CD4-positive, CD25-positive, alpha-beta regulatory T cell (primary cell): ENCODE measurements around the gene FBH1. TPM values are rescaled to one million over a fixed set of nuclear protein-coding genes. Genes with fewer than 3 reads are reported as not detected.
"Not testable (repeated sequence)": the region's sequence is repeated elsewhere in the genome, so short reads cannot be mapped to it uniquely, and the experiment has no call there.

Source experiments
- ATAC-seq, 2 donors: fragments of 150-1000 bp; cut with Tn5 transposase; one replicate each; pipeline ENCODE4 v1.10.0; 2021; ENCODE audit warnings: low read depth in 2 of 2, moderate number of reproducible peaks in 2 of 2, moderate library complexity in 1 of 2
- DNase-seq, 3 donors: peaks; one replicate each; pipeline versions ENCODE4 v3.0.0 to v3.0.0-alpha.2; 2012 to 2022; ENCODE audit warnings: mixed read lengths in 1 of 3
- H3K27ac ChIP-seq: one replicate; pipeline ENCODE4 v1.7.0; 2013; ENCODE audit warnings: mild to moderate bottlenecking, low read length; ENCODE audit not compliant: insufficient read depth, poor library complexity, severe bottlenecking
- H3K27me3 ChIP-seq: one replicate; pipeline ENCODE4 v1.7.0; 2013; ENCODE audit warnings: low read length; ENCODE audit not compliant: control insufficient read depth, insufficient read depth
- H3K36me3 ChIP-seq: one replicate; pipeline ENCODE4 v1.7.0; 2013; ENCODE audit warnings: mild to moderate bottlenecking, low read length, moderate library complexity; ENCODE audit not compliant: control insufficient read depth, insufficient read depth
- H3K4me1 ChIP-seq: 2 replicates; pipeline ENCODE4 v1.7.0; 2013; ENCODE audit warnings: mild to moderate bottlenecking, low read length; ENCODE audit not compliant: insufficient read depth, control insufficient read depth, poor library complexity, severe bottlenecking
- H3K4me3 ChIP-seq: one replicate; pipeline ENCODE4 v1.7.0; 2013; ENCODE audit warnings: low read depth, mild to moderate bottlenecking, low read length, moderate library complexity
- H3K9me3 ChIP-seq, 2 experiments: 1 replicate in 1 of 2; 2 replicates in 1 of 2; pipeline ENCODE4 v1.7.0; 2013; ENCODE audit warnings: low read length in 2 of 2, mild to moderate bottlenecking in 1 of 2, moderate library complexity in 1 of 2; ENCODE audit not compliant: control insufficient read depth in 2 of 2
- H3K27ac Mint-ChIP-seq, 3 donors: one replicate each; pipeline ENCODE4 v1.8.0; 2020 to 2022; ENCODE audit warnings: mild to moderate bottlenecking in 3 of 3, mixed read lengths in 3 of 3, moderate library complexity in 2 of 3
- H3K27me3 Mint-ChIP-seq: one replicate; pipeline ENCODE4 v1.8.0; 2022; ENCODE audit warnings: mild to moderate bottlenecking, mixed read lengths
- H3K36me3 Mint-ChIP-seq: one replicate; pipeline ENCODE4 v1.8.0; 2020; ENCODE audit warnings: mixed read lengths
- H3K4me1 Mint-ChIP-seq, 4 donors: one replicate each; pipeline ENCODE4 v1.8.0; 2020 to 2022; ENCODE audit warnings: mixed read lengths in 4 of 4, mild to moderate bottlenecking in 1 of 4
- H3K4me3 Mint-ChIP-seq, 4 donors: one replicate each; pipeline ENCODE4 v1.8.0; 2020 to 2022; ENCODE audit warnings: mild to moderate bottlenecking in 4 of 4, mixed read lengths in 4 of 4, moderate library complexity in 3 of 4
- H3K9me3 Mint-ChIP-seq, 7 donors: one replicate each; pipeline ENCODE4 v1.8.0; 2020 to 2022; ENCODE audit warnings: mixed read lengths in 7 of 7, mild to moderate bottlenecking in 3 of 7, moderate library complexity in 2 of 7
- polyA plus RNA-seq, 4 donors: library from polyadenylated mRNA; unstranded; fragments of 300-500 nt; fragmentation: Illumina TruSeq; gene quantifications; one replicate each; pipeline ENCODE4 v1.2.3, GENCODE V29; 2021
- total RNA-seq: library from RNA; stranded (reverse); gene quantifications from one replicate; pipeline ENCODE4 v1.2.3, GENCODE V29; 2022

Gene FBH1
- total and polyA plus RNA-seq, 5 donors from 2014 or later: 85.3 to 108 (median 102) TPM

- no peaks in the 10 kb centered on the region for H3K4me1 ChIP-seq
- peaks cover 7% of the 10 kb centered on the region for H3K27me3 Mint-ChIP-seq
Measured at GRCh38 chr10:5942001-5942400, 52.0 kb downstream of the FBH1 start.

DNA sequence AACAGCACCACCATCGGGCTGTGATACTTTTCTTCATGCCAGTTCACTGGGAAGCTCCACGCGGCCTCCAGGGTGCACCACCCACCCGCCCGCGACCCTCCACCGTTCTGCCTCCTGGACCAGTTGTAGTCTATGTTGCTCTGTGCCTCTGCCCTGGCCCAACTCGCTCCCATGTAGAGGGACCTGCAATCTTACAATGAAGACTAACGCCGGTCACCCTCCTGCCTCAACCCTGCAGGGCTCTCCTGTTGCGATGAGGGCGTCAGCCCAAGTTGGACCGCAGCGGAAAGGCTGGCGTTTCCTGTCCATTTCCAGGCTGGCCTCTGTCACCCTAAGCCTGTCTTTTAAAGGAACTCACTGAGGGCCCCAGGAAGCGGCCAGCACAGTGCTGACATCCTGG lies 52.4 kb downstream of the FBH1 start:
- no peak for DNase-seq
- H3K27ac ChIP-seq: no peak overlapping the region
- no peak for ATAC-seq
- H3K9me3 Mint-ChIP-seq: no peaks in the 10 kb centered on the region
- no peak overlapping the region for H3K4me3 ChIP-seq
- H3K9me3 ChIP-seq: no peaks in the 10 kb centered on the region
- peaks cover 10% of the 10 kb centered on the region for H3K36me3 ChIP-seq
- H3K4me1 Mint-ChIP-seq: peaks cover 0 to 6% (median 0%) of the 10 kb centered on the region in 4 donors
- no peak overlapping the region for H3K27ac Mint-ChIP-seq
- H3K27me3 Mint-ChIP-seq: peaks cover 7% of the 10 kb centered on the region
- H3K36me3 Mint-ChIP-seq: peaks cover 12% of the 10 kb centered on the region
- no peak overlapping the region for H3K4me3 Mint-ChIP-seq
- no peaks in the 10 kb centered on the region for H3K27me3 ChIP-seq
- H3K4me1 ChIP-seq: no peaks in the 10 kb centered on the region

More at GRCh38 chr10:5942001-5942400, 52.0 kb downstream of the FBH1 start:
- Histone ChIP-seq H3K9me3 (no peaks in the 10 kb centered on the region), H3K27me3 (no peaks in the 10 kb centered on the region), H3K4me3 (no peak overlapping the region), H3K27ac (no peak overlapping the region), H3K36me3 (peaks cover 14% of the 10 kb centered on the region)
- no peak overlapping the region for H3K4me3 Mint-ChIP-seq
- peaks cover 0 to 6% (median 0%) of the 10 kb centered on the region in 4 donors for H3K4me1 Mint-ChIP-seq
- no peak for DNase-seq
- no peak overlapping the region for H3K27ac Mint-ChIP-seq
- ATAC-seq: no peak
- H3K36me3 Mint-ChIP-seq: peaks cover 12% of the 10 kb centered on the region
- no peaks in the 10 kb centered on the region for H3K9me3 Mint-ChIP-seq

DNA sequence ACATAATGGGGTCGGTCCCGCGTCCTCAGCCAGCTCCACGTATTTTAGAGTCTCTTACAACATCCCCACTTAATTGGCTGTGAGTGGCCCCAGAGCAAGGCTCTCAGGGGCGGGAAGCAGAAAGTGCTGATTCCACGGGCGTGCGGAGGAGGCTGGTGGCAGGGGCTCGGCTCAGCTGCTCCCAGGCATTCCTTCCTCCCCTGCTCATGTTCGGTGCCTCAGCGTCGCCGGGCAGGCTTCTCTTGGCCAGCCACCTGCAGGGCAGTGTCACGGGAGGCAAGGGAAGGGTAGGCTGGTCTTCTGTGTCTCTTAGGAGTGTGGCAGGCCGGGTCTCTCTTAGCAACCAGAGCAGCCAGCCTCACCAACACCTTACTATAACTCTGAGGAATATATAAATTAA lies 53.5 kb downstream of the FBH1 start:
- ATAC-seq (no peak), DNase-seq (no peak)
- Histone ChIP-seq H3K4me1 (no peaks in the 10 kb centered on the region), H3K27me3 (no peaks in the 10 kb centered on the region), H3K4me3 (no peak overlapping the region), H3K9me3 (no peaks in the 10 kb centered on the region), H3K36me3 (no peaks in the 10 kb centered on the region), H3K27ac (no peak overlapping the region)
- no peak overlapping the region for H3K27ac Mint-ChIP-seq
- H3K4me1 Mint-ChIP-seq: peaks cover 0 to 6% (median 0%) of the 10 kb centered on the region in 4 donors
- H3K27me3 Mint-ChIP-seq: peaks cover 7% of the 10 kb centered on the region
- H3K36me3 Mint-ChIP-seq: peaks cover 4% of the 10 kb centered on the region
- H3K4me3 Mint-ChIP-seq: no peak overlapping the region
- H3K9me3 Mint-ChIP-seq: no peaks in the 10 kb centered on the region

- DNase-seq (no peak), ATAC-seq (no peak)
- Histone ChIP-seq H3K9me3 (no peaks in the 10 kb centered on the region), H3K4me1 (no peaks in the 10 kb centered on the region), H3K4me3 (no peak overlapping the region), H3K27ac (no peak overlapping the region), H3K27me3 (no peaks in the 10 kb centered on the region), H3K36me3 (no peaks in the 10 kb centered on the region)
- H3K36me3 Mint-ChIP-seq: no peaks in the 10 kb centered on the region
- peaks cover 7% of the 10 kb centered on the region for H3K27me3 Mint-ChIP-seq
- H3K4me1 Mint-ChIP-seq: peaks cover 0 to 8% (median 2%) of the 10 kb centered on the region in 4 donors
- H3K9me3 Mint-ChIP-seq: no peaks in the 10 kb centered on the region
- H3K27ac Mint-ChIP-seq: peak overlapping the region in 1 of 3 donors; percentile 22
- no peak overlapping the region for H3K4me3 Mint-ChIP-seq
Measured at GRCh38 chr10:5944389-5945189, 54.5 kb downstream of the FBH1 start.

DNA sequence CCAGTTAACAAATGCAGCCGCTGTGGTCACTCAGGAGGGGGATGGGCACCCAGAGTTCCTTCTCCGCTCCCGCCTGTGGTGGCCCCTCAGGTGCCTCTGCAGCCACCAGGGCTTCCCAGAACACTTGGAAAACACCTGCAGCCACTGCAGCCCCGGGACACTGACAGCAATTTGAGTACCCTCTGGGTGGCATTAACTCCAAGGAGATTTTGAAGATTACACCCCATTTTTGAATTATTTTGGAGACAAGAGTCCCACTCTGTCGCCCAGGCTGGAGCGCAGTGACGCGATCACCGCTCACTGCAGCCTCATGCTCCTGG lies 55.1 kb downstream of the FBH1 start:
- Mint-ChIP-seq H3K27me3 (peaks cover 7% of the 10 kb centered on the region), H3K27ac (no peak overlapping the region), H3K36me3 (no peaks in the 10 kb centered on the region), H3K4me1 (peaks cover 0 to 8% (median 2%) of the 10 kb centered on the region in 4 donors), H3K4me3 (no peak overlapping the region), H3K9me3 (no peaks in the 10 kb centered on the region)
- Histone ChIP-seq H3K4me3 (no peak overlapping the region), H3K27ac (no peak overlapping the region), H3K9me3 (no peaks in the 10 kb centered on the region), H3K27me3 (no peaks in the 10 kb centered on the region), H3K36me3 (no peaks in the 10 kb centered on the region), H3K4me1 (no peaks in the 10 kb centered on the region)
- ATAC-seq (no peak), DNase-seq (no peak)

GRCh38 chr10:5945561-5946418 lies 55.7 kb downstream of the FBH1 start:
- Mint-ChIP-seq H3K4me1 (peaks cover 0 to 8% (median 2%) of the 10 kb centered on the region in 4 donors), H3K9me3 (no peaks in the 10 kb centered on the region), H3K4me3 (peak overlapping the region in 1 of 4 donors; percentile 16), H3K36me3 (no peaks in the 10 kb centered on the region), H3K27me3 (peaks cover 7% of the 10 kb centered on the region), H3K27ac (peak overlapping the region in 1 of 3 donors; percentile 64)
- H3K27ac ChIP-seq: no peak overlapping the region
- ATAC-seq (no peak), DNase-seq (no peak)
- H3K27me3 ChIP-seq: no peaks in the 10 kb centered on the region
- no peak overlapping the region for H3K4me3 ChIP-seq
- no peaks in the 10 kb centered on the region for H3K4me1 ChIP-seq
- no peaks in the 10 kb centered on the region for H3K9me3 ChIP-seq
- H3K36me3 ChIP-seq: no peaks in the 10 kb centered on the region

- H3K36me3 Mint-ChIP-seq, DNase-seq: not testable (repeated sequence)
Measured at GRCh38 chr10:5946419-5946775, 56.4 kb downstream of the FBH1 start.

More at GRCh38 chr10:5946419-5946775, 56.4 kb downstream of the FBH1 start:
- H3K36me3 ChIP-seq, H3K4me1 Mint-ChIP-seq, H3K27ac ChIP-seq, H3K9me3 ChIP-seq, H3K27me3 Mint-ChIP-seq, H3K27me3 ChIP-seq, H3K9me3 Mint-ChIP-seq, ATAC-seq, H3K4me3 Mint-ChIP-seq, H3K4me3 ChIP-seq, H3K4me1 ChIP-seq: not testable (repeated sequence)
- peak overlapping the region in 2 of 3 donors; percentile 62 to 64 for H3K27ac Mint-ChIP-seq
